ENCODE data around the gene NAA35.
"Not testable (repeated sequence)": the region's sequence is repeated elsewhere in the genome, so short reads cannot be mapped to it uniquely, and the experiment has no call there.

The NAA35 gene

DNA sequence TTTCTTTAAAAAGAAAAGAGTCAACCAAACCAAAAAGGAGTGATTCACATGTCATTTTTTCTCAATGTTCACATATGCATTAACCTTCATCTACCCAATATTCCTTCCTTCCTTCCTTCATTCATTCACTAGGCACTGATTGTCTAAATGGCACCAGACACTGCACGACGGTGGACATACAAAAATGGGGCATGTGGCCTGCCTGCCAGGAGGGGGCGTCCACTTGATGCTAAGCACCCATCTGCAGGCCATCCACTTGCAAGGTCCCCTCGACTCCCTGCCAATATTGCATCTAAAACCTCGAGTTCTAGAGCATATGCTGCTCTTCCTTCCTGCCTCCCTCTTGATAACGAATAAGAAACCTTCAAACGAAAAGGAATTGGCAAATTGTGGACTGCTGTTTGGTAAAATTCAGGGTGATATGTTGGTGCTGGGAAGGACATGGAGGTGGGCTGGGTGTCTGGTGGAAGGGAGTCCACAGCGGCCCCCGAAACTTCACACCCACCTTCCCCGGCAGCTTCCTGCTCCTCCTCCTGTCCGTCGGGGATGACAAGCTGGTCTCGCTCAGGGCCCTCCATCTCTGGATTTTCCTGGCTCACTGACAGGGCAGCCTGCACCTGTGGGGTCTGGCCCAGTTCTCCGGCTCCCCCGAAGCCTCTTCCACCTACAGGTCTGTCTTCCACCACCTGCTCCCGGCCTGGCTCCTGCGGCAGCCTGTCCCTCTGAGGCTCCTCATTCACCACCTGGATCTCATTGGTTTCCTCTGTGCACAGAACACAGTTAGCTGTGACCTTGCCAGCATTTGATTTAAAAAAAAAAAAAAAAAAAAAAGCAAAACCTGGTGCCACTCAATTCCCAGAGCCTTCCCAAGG is 94.2 kb downstream of the NAA35 start:
- no peak for DNase-seq (ENCODE audit: low read depth)

- no peak for DNase-seq (ENCODE audit: low read depth)
Measured at GRCh38 chr9:86035827-86036440, 95.0 kb downstream of the NAA35 start.

GRCh38 chr9:86036555-86036954 is 95.6 kb downstream of the NAA35 start:
- no peak for DNase-seq (ENCODE audit: low read depth)

GRCh38 chr9:86039991-86040860 is 99.3 kb downstream of the NAA35 start:
- DNase-seq (ENCODE audit: low read depth), result no peak

DNA sequence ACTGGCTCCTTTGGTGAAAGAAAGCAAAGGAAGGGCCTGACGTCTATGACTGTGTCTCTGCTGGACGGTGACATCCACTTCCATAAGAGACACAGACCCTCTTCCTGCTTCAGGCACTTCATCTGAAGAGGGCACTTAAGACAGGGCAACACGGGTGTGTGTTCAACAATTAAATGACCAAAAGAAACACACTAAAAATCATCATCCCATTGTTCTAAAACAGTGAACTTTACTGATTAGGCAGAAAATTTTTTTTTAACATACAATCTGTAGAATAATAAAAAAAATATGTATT is 99.9 kb downstream of the NAA35 start:
- DNase-seq (ENCODE audit: low read depth), result no peak

DNA sequence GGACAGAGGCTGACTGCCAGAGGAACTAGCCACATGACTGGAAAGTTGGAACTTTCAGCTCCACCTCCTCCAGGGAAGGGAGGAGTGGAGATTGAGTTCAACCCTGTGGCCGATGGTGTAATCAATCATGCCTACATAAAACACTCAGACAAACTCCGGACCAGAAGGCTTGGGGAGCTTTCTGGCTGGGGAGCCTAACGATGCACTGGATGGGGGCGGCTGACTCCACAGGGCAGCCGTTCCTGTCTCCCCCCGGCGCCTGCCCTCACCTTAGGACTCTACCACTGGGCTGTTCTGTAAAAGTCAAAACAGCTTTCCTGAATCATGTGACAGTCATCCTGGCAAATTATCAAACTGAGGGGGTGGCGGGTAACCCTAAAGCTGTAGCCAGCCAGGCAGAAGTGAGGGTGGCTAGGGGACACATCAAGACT is 100.4 kb downstream of the NAA35 start:
- DNase-seq (ENCODE audit: low read depth), result no peak

GRCh38 chr9:86042199-86042978 is 101.4 kb downstream of the NAA35 start:
- DNase-seq (ENCODE audit: low read depth), result no peak

DNA sequence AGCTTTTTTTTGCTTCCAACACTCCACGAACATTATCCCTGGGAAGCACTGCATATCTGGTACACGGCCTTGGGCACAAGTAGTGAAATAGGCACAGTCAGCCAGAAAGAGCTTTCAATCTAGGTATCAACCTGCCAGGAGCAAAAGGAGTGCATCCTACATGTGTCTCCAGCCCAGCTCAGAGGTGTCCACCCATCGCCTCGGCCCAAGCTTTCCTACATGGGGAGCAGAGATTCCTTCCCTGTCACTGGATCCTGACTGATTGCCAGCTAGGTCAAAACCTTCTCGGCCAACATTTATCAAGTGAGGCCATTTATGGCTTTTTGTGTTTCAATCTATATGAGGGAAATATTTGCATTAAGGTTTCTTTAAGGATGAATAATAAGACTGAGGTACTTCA is 102.6 kb downstream of the NAA35 start:
- DNase-seq (ENCODE audit: low read depth), result no peak

GRCh38 chr9:86043999-86044398 is 103.1 kb downstream of the NAA35 start:
- DNase-seq (ENCODE audit: low read depth), result no peak

GRCh38 chr9:86045654-86046053 is 104.7 kb downstream of the NAA35 start:
- DNase-seq (ENCODE audit: low read depth), result no peak

DNA sequence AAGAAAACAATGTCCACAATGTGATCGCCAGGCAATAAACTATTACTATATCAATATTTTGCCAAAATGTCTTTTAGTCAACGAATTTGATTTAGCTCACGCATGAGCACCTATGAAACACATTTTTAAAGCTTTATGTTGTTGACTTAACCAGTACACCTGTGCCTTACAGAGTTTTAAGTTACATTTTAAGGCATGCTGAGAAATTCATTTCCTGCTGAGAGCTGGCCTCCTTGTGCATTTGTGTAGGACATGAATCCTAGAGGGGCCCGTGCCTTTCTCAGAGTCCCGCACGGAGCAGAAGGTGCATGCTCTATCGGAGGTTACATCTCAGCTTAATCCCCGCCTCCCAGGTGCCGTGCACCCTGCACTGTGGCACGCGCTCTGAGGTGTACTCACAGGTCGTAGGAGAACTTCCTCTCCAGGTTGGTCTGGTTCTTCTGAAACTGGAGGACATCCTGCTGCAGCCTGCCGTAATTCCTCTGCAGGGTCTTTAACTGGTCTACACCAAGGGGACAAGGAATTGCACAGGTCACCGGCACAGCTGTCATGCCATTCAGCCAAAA is 105.2 kb downstream of the NAA35 start:
- DNase-seq (ENCODE audit: low read depth), result no peak

GRCh38 chr9:86046930-86047341 is 106.0 kb downstream of the NAA35 start:
- no peak for DNase-seq (ENCODE audit: low read depth)

DNA sequence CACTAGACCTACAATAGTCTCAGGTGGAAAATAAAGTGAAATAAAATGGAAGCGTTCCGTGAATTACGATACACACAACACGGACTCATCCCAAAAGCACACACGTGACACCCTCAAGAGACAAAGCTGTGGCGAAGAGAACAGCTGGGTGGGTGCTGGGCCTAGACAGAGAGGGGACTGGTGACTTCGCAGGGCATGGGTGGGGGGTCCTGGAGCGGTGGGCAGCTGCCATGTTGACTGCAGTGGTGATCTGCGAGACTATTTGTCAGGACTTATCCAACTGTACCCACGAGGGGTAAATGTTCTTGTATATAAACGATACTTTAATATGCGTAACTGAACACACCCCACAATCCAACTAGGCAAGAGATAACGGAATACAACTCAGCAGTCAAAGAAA is 106.4 kb downstream of the NAA35 start:
- DNase-seq (ENCODE audit: low read depth), result no peak

DNA sequence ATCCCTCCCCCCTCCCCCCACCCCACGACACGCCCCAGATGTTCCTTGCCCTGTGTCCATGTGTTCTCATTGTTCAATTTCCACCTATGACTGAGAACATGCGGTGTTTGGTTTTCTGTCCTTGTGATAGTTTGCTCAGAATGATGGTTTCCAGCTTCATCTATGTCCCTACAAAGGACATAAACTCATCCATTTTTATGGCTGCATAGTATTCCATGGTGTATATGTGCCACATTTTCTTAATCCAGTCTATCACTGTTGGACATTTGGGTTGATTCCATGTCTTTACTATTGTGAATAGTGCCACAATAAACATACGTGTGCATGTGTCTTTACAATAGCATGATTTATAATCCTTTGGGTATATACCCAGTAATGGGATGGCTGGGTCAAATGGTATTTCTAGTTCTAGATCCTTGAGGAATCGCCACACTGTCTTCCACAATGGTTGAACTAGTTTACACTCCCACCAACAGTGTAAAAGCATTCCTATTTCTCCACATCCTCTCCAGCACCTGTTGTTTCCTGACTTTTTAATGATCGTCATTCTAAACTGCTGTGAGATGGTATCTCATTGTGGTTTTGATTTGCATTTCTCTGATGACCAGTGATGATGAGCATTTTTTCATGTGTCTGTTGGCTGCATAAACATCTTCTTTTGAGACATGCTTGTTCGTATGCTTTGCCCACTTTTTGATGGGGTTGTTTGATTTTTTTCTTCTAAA is 107.2 kb downstream of the NAA35 start:
- not testable (repeated sequence) for DNase-seq (ENCODE audit: low read depth)

DNA sequence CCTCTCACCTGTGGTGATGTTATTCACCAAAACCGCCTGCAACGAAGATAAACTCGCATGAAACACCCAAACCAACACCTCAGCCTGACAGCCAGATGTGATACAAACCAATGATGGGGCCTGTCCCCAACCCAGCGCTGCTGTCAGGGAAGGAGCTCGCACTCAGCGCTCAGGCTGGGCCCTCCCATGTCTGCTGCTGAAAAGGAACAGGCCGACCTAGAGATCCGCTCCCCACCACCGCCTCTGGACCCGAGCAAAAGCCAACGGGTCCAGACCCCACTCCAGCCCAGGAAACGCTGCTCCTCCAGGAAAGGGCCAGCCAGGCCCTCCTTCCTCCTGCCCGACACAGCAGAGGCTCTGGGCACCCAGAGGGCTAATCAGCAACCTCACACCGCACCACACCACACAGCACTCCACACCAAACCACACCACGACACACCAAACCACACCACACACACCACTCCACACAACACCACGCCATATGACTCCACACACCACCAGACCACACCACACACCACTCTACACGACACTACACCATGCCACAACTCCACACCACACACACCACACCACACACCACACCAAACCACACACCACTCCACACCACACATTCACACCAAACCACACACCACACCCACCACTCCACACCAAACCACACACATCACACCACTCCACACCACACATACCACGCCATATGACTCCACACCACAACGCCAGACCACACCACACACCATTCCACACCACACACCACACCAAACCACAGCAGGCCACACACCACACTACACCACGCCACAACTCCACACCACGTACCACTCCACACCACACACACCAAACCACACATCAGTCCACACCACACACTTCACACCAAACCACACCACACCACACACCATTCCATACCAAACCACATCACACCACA is 111.9 kb downstream of the NAA35 start:
- DNase-seq (ENCODE audit: low read depth), result no peak

- DNase-seq (ENCODE audit: low read depth), result no peak
Measured at GRCh38 chr9:86054695-86055094, 113.7 kb downstream of the NAA35 start.

DNA sequence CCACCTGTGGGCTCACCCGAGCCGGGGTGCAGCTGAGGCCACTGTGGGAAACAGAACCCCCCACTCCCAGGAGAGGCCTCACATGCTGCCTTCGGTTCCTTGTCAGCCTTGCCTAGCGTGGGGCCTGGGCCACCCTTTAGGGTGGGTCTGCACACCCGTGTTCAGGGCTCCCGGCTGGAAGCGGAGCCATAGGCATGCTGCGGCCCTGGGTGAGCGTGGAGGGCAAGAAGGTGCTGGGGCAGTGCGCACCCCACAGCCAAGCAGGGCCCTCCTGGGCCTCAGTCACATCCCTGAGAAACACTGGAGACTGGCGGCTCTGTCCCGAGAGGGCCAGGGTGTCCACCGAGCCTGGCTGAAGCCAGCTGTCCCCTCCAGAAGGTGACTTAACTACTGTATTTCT is 116.5 kb downstream of the NAA35 start:
- no peak for DNase-seq (ENCODE audit: low read depth)

DNA sequence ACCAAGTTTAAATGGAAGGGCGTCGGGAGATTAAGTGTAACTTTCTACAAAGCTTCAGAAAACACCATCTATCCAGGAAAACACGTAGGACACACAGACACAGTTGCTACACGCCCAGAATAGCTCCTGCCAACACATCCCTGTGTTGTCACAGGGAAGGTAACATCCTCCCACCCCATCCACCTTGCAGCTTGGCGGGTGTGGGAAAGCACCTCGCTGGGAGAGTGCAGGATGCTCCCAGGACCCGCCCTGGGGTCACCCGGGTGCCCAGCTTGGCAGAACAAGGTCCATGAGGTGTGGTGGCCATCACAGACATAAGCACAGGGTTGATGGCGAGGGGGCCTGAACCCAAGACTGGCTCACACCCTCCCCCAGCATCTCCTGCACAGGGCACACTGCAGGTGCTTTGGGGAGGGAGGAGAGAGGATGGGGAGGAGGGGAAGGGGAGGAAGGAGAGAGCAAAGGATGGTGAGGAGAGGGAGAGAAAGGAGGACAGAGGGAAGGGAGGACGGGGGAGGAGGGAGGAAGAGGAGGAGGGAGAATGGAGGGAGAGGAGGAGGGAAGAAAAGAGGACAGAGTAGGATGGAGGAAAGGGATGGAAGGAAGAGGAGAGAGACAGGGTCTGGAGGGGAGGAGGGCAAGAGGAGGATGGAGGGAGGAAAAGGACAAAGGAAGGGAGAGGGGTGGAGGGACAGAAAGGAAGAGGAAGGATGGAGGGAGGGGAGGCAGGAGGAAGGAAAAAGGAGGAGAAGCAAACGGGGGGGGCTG is 121.2 kb downstream of the NAA35 start:
- DNase-seq (ENCODE audit: low read depth), result no peak

Data from activated T-cell treated with anti-CD3 and anti-CD28 coated beads for 24 hours (primary cell).